Small intestine (tissue), 7 donors: ENCODE measurements around the gene KIF16B. TPM values are rescaled to one million over a fixed set of nuclear protein-coding genes. Genes with fewer than 3 reads are reported as not detected.

Experiments
- DNase-seq, 2 donors: peaks; one replicate each; pipeline versions ENCODE4 v3.0.0 to v3.0.0-alpha.2; 2013
- FAIRE-seq: peaks from 2 replicates; lab custom pipeline; 2012; peaks lifted over from hg19 to GRCh38; lab: Jason Lieb, UNC
- H3K27ac ChIP-seq, 3 donors: one replicate each; pipeline ENCODE4 v1.5.1; 2013; ENCODE audit warnings: low read length in 2 of 3, mild to moderate bottlenecking in 2 of 3, control low read depth in 1 of 3, inconsistent platforms in 1 of 3, low read depth in 1 of 3, moderate library complexity in 1 of 3
- H3K27me3 ChIP-seq, 3 donors: one replicate each; pipeline ENCODE4 v1.6.1; 2013; ENCODE audit warnings: low read length in 3 of 3, inconsistent platforms in 1 of 3; ENCODE audit not compliant: control insufficient read depth in 3 of 3, insufficient read depth in 3 of 3
- H3K36me3 ChIP-seq, 3 donors: one replicate each; pipeline ENCODE4 v1.6.1; 2013; ENCODE audit warnings: low read length in 3 of 3, inconsistent platforms in 1 of 3, low read depth in 1 of 3, mild to moderate bottlenecking in 1 of 3, moderate library complexity in 1 of 3; ENCODE audit not compliant: control insufficient read depth in 3 of 3, insufficient read depth in 2 of 3
- H3K4me1 ChIP-seq, 3 donors: one replicate each; pipeline ENCODE4 v1.6.1; 2013; ENCODE audit warnings: low read length in 2 of 3, inconsistent platforms in 1 of 3, low read depth in 1 of 3, mild to moderate bottlenecking in 1 of 3, moderate library complexity in 1 of 3; ENCODE audit not compliant: control insufficient read depth in 3 of 3, insufficient read depth in 2 of 3
- H3K4me3 ChIP-seq, 3 donors: one replicate each; pipeline ENCODE4 v1.5.1; 2013; ENCODE audit warnings: low read length in 3 of 3, control low read depth in 1 of 3, inconsistent platforms in 1 of 3, low read depth in 1 of 3, mild to moderate bottlenecking in 1 of 3, moderate library complexity in 1 of 3
- H3K9me3 ChIP-seq, 2 donors: one replicate each; pipeline ENCODE4 v1.6.1; 2013; ENCODE audit warnings: low read depth in 1 of 2, low read length in 1 of 2; ENCODE audit not compliant: control insufficient read depth in 2 of 2, insufficient read depth in 1 of 2
- WGBS, 3 donors: extraction: QIAGEN DNeasy Blood & Tissue Kit; methylation state at CpG; one replicate each; pipeline ENCODE4 v1.1.7; 2013; 5-methylcytosine and 5-hydroxymethylcytosine counted together
- polyA plus RNA-seq, 4 donors: library from polyadenylated mRNA; stranded (reverse) in 3 of 4; unstranded in 1 of 4; fragments of 200-250 nt in 3 of 4; fragments of 120-200 nt in 1 of 4; gene quantifications; one replicate each; pipeline versions ENCODE4 v1.2.1 to v1.2.3, GENCODE V29; 2013
- donor health status: healthy with polysubstance abuse.
- donor health status: control.
- donor health status: control.
- donor health status: Bipolar disorder and iron deficiency.
- donor health status: healthy.

The KIF16B gene
- polyA plus RNA-seq, 4 donors: 12.4 to 46.7 (median 28.0) TPM

DNA sequence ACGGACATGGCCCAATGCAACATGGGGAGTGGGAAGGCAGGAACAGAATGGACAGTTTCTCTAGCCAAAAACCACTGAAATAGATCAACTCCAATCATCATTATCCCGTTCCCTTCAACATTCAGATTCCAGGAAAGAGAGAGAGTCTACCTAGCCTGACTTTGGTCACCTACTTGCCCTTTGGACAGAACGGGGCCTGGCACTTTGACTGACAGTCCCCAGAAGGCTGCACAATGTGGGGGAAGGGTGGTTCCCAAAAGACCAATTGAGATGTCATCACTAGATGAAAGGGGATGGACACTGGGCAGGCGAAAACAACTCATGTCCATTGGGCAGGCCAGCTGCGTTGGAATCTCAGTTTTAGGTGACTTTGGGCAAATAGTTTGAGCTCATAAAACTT, 15.0 kb upstream of the KIF16B start:
- no peak overlapping the region for H3K4me3 ChIP-seq
- no peaks in the 10 kb centered on the region for H3K36me3 ChIP-seq
- FAIRE-seq: no peak
- no peaks in the 10 kb centered on the region for H3K9me3 ChIP-seq
- H3K27me3 ChIP-seq: no peaks in the 10 kb centered on the region
- peaks cover 0 to 25% (median 4%) of the 10 kb centered on the region in 3 donors for H3K4me1 ChIP-seq
- 62 to 80% (median 69%) methylated on average over 5 of the region's 5 CpGs for WGBS, 3 donors
- H3K27ac ChIP-seq: no peak overlapping the region
- peak in 1 of 2 donors; percentile 39 for DNase-seq

DNA sequence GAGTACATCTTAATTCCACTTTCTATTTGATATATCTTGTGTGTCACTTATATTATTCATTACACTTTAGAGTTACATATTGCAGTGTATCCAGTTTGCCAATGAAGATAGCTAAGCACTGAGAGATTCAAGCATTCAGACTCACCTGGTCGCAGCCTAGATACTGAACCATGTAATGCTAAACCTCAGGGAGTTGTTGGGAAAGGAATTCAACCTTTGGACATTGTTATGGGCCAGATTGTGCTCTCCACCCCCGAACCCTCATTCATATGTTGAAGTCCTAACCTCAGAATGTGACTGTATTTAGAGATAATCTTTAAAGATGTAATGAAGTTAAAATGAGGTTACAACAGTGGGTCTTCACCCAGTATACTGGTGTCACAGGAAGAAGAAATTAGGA, 13.8 kb upstream of the KIF16B start:
- peak; percentile 90 for DNase-seq
- peak overlapping the region in 1 of 3 donors; percentile 69 for H3K27ac ChIP-seq
- no peaks in the 10 kb centered on the region for H3K36me3 ChIP-seq
- peaks cover 0 to 25% (median 4%) of the 10 kb centered on the region in 3 donors for H3K4me1 ChIP-seq
- no peak overlapping the region for H3K4me3 ChIP-seq
- 11 to 61% (median 15%) methylated on average over 2 of the region's 2 CpGs for whole genome bisulfite sequencing, 3 donors
- no peaks in the 10 kb centered on the region for H3K9me3 ChIP-seq
- H3K27me3 ChIP-seq: no peaks in the 10 kb centered on the region
- FAIRE-seq: no peak

DNA sequence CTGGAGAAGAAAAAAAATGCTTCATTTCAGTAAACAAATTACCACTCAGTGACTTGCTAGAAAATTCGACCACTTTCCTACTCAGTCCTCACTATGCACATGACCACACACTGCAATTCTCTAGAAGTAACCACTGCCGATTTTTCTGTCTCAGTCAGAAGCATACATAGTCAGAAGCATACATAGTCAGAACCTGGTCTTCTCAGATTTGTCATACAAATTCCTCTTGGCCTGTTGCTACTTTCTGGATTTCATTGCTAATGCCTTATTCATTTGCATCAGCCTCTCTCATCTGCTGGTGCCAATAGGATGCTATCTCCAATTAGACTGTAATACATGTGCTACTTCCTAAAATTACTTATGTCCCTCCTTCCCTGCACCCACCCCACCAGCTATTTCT, 10.2 kb upstream of the KIF16B start:
- no peaks in the 10 kb centered on the region for H3K9me3 ChIP-seq
- DNase-seq (no peak), FAIRE-seq (no peak)
- H3K4me1 ChIP-seq: peaks cover 3 to 50% (median 9%) of the 10 kb centered on the region in 3 donors
- H3K27ac ChIP-seq: no peak overlapping the region
- no peaks in the 10 kb centered on the region for H3K36me3 ChIP-seq
- 71 to 90% (median 74%) methylated on average over 2 of the region's 2 CpGs for WGBS, 3 donors
- no peaks in the 10 kb centered on the region for H3K27me3 ChIP-seq
- H3K4me3 ChIP-seq: no peak overlapping the region

- H3K4me3 ChIP-seq: no peak overlapping the region
- H3K9me3 ChIP-seq: no peaks in the 10 kb centered on the region
- no peak for DNase-seq
- H3K27ac ChIP-seq: peak overlapping the region in 2 of 3 donors; percentile 48 to 64
- no peaks in the 10 kb centered on the region for H3K27me3 ChIP-seq
- no peaks in the 10 kb centered on the region for H3K36me3 ChIP-seq
- 84 to 90% (median 87%) methylated on average over 2 of the region's 2 CpGs for WGBS, 3 donors
- peaks cover 3 to 30% (median 5%) of the 10 kb centered on the region in 3 donors for H3K4me1 ChIP-seq
- no peak for FAIRE-seq
Measured at GRCh38 chr20:16581241-16581640, 8.0 kb upstream of the KIF16B start.

GRCh38 chr20:16580620-16581019, 7.4 kb upstream of the KIF16B start:
- 7 to 48% (median 37%) methylated on average over 2 of the region's 2 CpGs for WGBS, 3 donors
- H3K9me3 ChIP-seq: no peaks in the 10 kb centered on the region
- DNase-seq: peak; percentile 61 to 79
- peaks cover 3 to 25% (median 5%) of the 10 kb centered on the region in 3 donors for H3K4me1 ChIP-seq
- FAIRE-seq: no peak
- no peak overlapping the region for H3K4me3 ChIP-seq
- no peaks in the 10 kb centered on the region for H3K36me3 ChIP-seq
- H3K27ac ChIP-seq: peak overlapping the region in 2 of 3 donors; percentile 64 to 74
- no peaks in the 10 kb centered on the region for H3K27me3 ChIP-seq

DNA sequence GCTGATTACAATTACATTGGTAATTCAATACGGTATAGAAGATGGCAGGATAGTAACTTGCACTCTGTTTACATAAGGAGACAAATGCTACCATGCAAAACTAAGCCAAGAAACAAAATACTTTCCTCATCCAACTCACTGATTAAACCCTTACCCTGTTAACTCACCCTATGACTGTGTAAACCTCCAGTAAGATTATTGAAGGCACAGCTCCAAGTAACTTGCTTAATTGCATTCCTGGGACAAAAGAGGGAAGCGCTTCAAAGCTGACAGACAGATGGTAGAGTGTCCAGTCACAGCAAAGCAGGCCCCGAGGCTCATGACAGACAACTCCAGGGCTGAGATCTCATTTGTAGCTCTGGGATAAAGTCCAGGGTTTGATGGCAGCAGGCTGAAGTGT, 6.9 kb upstream of the KIF16B start:
- Histone ChIP-seq H3K27me3 (no peaks in the 10 kb centered on the region), H3K4me3 (no peak overlapping the region), H3K9me3 (no peaks in the 10 kb centered on the region), H3K36me3 (no peaks in the 10 kb centered on the region), H3K4me1 (peaks cover 3 to 27% (median 5%) of the 10 kb centered on the region in 3 donors), H3K27ac (peak overlapping the region in 2 of 3 donors; percentile 64 to 74)
- DNase-seq: peak; percentile 63 to 75
- 12 to 32% (median 27%) methylated on average over 3 of the region's 3 CpGs for WGBS, 3 donors
- FAIRE-seq: no peak

DNA sequence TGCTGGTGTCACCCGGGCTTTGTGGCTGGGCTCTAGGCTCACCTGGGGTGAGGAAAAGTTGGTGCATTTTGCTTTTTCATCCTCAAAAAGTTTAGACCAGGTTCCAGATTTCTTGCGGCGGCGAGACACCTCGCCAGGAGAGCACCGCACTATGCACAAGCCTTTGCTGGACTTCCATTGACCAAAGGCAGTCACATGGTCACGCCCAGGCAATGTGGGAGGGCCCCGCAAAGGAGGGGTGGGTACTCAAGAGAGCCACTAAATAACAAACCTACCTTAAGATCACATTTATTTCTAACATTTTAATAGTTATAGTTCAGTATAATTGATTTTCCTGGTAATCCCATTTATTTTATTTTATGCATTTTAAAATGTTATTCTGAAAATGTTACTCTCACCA, 3.0 kb upstream of the KIF16B start:
- H3K9me3 ChIP-seq: no peaks in the 10 kb centered on the region
- H3K4me1 ChIP-seq: peaks cover 6 to 35% (median 6%) of the 10 kb centered on the region in 3 donors
- H3K27ac ChIP-seq: no peak overlapping the region
- no peak overlapping the region for H3K4me3 ChIP-seq
- no peaks in the 10 kb centered on the region for H3K36me3 ChIP-seq
- WGBS, 3 donors: 95 to 96% (median 96%) methylated on average over 8 of the region's 8 CpGs
- H3K27me3 ChIP-seq: no peaks in the 10 kb centered on the region
- DNase-seq: no peak
- FAIRE-seq: no peak

GRCh38 chr20:16575390-16576140, 2.3 kb upstream of the KIF16B start:
- no peaks in the 10 kb centered on the region for H3K9me3 ChIP-seq
- 36 to 45% (median 43%) methylated on average over 18 of the region's 18 CpGs for WGBS, 3 donors
- H3K27me3 ChIP-seq: no peaks in the 10 kb centered on the region
- no peak for FAIRE-seq
- H3K4me3 ChIP-seq: peak overlapping the region in 2 of 3 donors; percentile 48 to 63
- no peaks in the 10 kb centered on the region for H3K36me3 ChIP-seq
- H3K27ac ChIP-seq: peak overlapping the region; percentile 14 to 82 (median 52)
- DNase-seq: peak in 1 of 2 donors; percentile 23
- peaks cover 7 to 28% (median 8%) of the 10 kb centered on the region in 3 donors for H3K4me1 ChIP-seq
